Parathyroid adenoma (tissue), 2 donors: ENCODE results near the gene ATF4.
A peak's percentile ranks its signal among the peaks of the same experiment; 100 is the strongest.

Source experiments
- H2AFZ ChIP-seq: fragments of 300-600 bp; sonication (generic); one replicate; pipeline ENCODE4 v1.7.0; 2017; ENCODE audit warnings: antibody characterized with exemption, mild to moderate bottlenecking
- H3K27ac ChIP-seq: fragments of 300-600 bp; sonication (generic); one replicate; pipeline ENCODE4 v1.7.0; 2017
- H3K27me3 ChIP-seq: fragments of 300-600 bp; sonication (generic); one replicate; pipeline ENCODE4 v1.7.0; 2017; ENCODE audit warnings: low read length; ENCODE audit not compliant: control insufficient read depth, insufficient read depth
- H3K36me3 ChIP-seq: fragments of 300-600 bp; sonication (generic); one replicate; pipeline ENCODE4 v1.7.0; 2017; ENCODE audit warnings: low read length; ENCODE audit not compliant: control insufficient read depth, insufficient read depth
- H3K4me1 ChIP-seq: fragments of 300-600 bp; sonication (generic); one replicate; pipeline ENCODE4 v1.7.0; 2017; ENCODE audit warnings: control low read depth
- H3K4me2 ChIP-seq: fragments of 300-600 bp; sonication (generic); one replicate; pipeline ENCODE4 v1.7.0; 2017; ENCODE audit warnings: low read length
- H3K4me3 ChIP-seq: fragments of 300-600 bp; sonication (generic); one replicate; pipeline ENCODE4 v1.7.0; 2017; ENCODE audit warnings: low read depth, low read length
- H3K79me2 ChIP-seq: fragments of 300-600 bp; sonication (generic); one replicate; pipeline ENCODE4 v1.7.0; 2017; ENCODE audit warnings: control low read depth
- H3K9ac ChIP-seq: fragments of 300-600 bp; sonication (generic); one replicate; pipeline ENCODE4 v1.7.0; 2017; ENCODE audit warnings: mild to moderate bottlenecking
- H3K9me3 ChIP-seq: fragments of 300-600 bp; sonication (generic); one replicate; pipeline ENCODE4 v1.7.0; 2017; ENCODE audit warnings: low read length; ENCODE audit not compliant: control insufficient read depth
- TF ChIP-seq, protein P1 (sequence below): fragments of 300-600 bp; sonication (generic); IDR thresholded peaks from one replicate; pipeline ENCODE4 v1.7.0; 2017; ENCODE audit warnings: antibody characterized with exemption, mild to moderate bottlenecking
- donor health status: primary hyperparathyroidism.

The ATF4 gene

DNA sequence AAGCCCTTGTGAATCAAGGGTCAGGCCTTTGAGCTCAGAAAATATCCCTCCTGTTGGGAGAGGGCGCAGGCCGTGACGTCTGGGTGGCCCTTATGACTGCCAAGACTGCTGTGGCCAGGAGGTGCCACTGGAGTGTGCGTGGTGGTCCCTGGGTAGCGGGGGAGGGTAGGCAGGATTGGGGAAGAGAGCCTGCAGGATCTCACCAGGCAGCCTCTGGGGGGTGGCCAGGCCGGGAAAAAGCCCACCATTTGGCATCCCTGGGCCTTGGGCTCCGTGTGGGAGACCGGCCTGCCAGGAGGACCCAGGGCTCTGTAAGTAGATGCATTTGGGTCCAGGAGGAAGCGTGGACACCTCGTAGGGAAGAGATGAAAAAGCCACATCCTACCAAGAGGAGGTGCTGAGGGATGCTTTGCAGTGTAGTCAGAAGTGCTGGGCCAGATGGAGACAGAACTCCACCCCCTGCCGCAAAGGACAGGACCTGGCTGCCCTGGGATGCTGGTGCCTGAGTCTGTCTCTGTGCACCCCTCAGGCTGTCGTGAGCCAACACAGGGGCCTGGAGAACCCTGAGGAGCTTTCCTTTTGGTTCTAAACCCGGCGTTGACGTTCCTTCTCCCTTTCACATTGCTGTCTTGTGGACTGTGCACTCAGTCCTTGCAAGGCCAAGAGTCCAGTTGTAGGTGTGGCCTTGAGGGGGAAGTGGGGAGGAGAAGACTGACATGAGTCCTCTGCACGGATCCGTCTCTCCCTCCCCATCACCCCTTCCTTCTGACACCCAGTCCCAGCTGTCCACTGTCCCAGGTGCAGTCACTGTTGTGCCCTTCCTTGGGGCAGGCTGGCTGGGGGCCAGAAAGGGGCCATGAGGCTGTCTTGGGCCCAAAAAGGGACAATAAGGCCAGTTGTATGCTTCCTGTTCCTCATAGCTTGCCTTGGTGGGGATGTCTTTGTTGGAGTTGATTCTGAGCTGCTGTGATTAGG, 31.0 kb upstream of the ATF4 start:
- peak overlapping the region; percentile 57 for H2AFZ ChIP-seq
- H3K4me1 ChIP-seq, result no peaks in the 10 kb centered on the region
- TF ChIP-seq, protein P1, sequence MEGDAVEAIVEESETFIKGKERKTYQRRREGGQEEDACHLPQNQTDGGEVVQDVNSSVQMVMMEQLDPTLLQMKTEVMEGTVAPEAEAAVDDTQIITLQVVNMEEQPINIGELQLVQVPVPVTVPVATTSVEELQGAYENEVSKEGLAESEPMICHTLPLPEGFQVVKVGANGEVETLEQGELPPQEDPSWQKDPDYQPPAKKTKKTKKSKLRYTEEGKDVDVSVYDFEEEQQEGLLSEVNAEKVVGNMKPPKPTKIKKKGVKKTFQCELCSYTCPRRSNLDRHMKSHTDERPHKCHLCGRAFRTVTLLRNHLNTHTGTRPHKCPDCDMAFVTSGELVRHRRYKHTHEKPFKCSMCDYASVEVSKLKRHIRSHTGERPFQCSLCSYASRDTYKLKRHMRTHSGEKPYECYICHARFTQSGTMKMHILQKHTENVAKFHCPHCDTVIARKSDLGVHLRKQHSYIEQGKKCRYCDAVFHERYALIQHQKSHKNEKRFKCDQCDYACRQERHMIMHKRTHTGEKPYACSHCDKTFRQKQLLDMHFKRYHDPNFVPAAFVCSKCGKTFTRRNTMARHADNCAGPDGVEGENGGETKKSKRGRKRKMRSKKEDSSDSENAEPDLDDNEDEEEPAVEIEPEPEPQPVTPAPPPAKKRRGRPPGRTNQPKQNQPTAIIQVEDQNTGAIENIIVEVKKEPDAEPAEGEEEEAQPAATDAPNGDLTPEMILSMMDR, result no peak
- no peaks in the 10 kb centered on the region for H3K79me2 ChIP-seq
- no peak overlapping the region for H3K4me2 ChIP-seq
- no peaks in the 10 kb centered on the region for H3K36me3 ChIP-seq
- H3K9me3 ChIP-seq, result no peaks in the 10 kb centered on the region
- no peak overlapping the region for H3K9ac ChIP-seq
- no peak overlapping the region for H3K27ac ChIP-seq
- H3K27me3 ChIP-seq, result no peaks in the 10 kb centered on the region
- no peak overlapping the region for H3K4me3 ChIP-seq

DNA sequence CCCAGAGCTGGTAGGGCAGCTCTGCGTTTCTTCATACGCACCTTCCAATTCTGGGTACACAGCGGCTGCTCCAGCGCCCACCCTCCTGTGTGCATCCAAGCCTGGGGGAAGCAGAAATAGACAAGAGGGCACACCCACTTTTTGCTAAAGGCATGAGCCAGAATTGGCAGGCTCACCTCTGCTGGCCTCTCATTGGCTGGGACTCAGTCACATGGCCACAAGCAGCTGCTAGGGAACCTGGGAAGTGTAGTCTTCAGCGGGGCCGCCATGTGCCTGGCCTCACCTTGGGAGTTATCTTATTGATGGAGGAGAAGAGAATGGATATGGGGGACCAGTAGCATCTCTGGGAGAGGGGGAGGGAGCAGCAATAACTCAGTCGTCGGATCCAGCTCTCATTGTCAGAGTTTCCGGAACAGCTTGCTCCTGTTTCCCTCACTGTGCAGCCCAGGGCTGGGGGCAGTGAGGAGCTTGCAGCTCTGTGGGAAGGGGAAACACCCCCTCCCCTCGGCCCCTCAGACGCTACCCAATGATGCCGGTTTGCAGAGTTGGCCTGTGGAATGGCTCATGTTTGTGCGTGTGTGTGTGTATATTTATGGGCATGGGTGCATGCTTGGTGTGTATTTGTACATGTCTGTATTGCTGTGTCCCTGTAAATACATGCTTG, 30.1 kb upstream of the ATF4 start:
- H3K36me3 ChIP-seq, result no peaks in the 10 kb centered on the region
- no peak overlapping the region for H3K27ac ChIP-seq
- TF ChIP-seq, protein P1, result no peak
- no peak overlapping the region for H3K4me2 ChIP-seq
- H2AFZ ChIP-seq, result peak overlapping the region; percentile 57
- no peaks in the 10 kb centered on the region for H3K4me1 ChIP-seq
- H3K27me3 ChIP-seq, result no peaks in the 10 kb centered on the region
- H3K9me3 ChIP-seq, result no peaks in the 10 kb centered on the region
- H3K4me3 ChIP-seq, result no peak overlapping the region
- no peak overlapping the region for H3K9ac ChIP-seq
- no peaks in the 10 kb centered on the region for H3K79me2 ChIP-seq

DNA sequence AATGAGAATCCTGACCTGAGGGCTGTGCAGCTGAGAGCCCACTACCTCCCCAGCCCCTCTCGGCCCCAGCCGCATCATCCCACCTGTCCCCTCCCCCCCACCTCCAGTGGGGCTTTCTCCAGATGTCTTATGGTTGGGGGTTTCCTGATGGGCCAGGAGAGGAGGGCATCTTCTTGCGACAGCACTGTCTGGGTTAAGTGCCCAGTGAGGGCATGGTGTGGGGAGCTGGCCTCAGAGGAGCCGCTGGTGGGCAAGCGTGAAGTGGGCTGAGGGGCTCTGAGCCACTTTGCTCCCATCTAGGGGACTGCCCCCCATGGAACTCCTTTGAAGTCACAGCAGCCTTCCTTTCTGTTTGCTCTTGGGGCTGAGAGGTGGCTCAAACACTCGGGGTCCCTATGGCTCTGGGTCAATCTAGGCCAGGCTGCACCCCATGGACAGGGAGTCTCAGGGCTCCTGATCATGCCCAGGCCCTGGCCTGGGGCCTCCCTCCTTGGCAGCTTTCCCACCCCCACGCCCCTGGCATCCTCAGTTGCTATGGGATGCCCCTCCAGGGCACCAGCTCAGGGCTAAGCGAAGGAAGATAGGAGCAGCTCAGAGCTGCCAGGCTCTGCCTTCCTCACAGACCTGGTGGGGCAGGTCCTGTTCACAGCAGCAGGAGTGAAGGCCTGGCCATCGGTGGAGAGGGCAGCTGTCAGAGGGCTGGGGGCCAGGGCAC, 29.2 kb upstream of the ATF4 start:
- no peak overlapping the region for H3K4me3 ChIP-seq
- no peaks in the 10 kb centered on the region for H3K9me3 ChIP-seq
- H2AFZ ChIP-seq, result no peak overlapping the region
- no peak overlapping the region for H3K4me2 ChIP-seq
- TF ChIP-seq, protein P1, result no peak
- H3K9ac ChIP-seq, result no peak overlapping the region
- H3K27ac ChIP-seq, result no peak overlapping the region
- H3K4me1 ChIP-seq, result no peaks in the 10 kb centered on the region
- no peaks in the 10 kb centered on the region for H3K79me2 ChIP-seq
- H3K36me3 ChIP-seq, result no peaks in the 10 kb centered on the region
- H3K27me3 ChIP-seq, result no peaks in the 10 kb centered on the region

DNA sequence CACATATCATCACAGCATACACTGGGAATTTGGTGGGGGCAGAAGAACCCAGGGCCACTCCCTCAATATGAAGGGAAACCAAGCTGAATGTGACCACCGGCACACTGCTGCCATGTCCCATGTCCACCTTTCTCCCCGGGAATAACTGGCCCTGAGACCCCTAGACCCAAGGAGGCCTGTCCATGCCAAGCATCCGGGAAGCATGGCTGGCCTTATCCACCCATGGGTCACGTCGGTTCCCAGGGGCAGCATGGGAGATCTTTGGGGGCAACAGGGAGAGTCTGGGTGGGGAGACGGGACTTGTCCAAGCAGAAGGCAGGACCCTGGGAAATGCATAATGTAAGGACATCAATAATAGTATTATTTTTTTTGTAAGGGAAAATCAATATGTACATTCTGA, 28.7 kb upstream of the ATF4 start:
- Histone ChIP-seq H2AFZ (no peak overlapping the region), H3K36me3 (no peaks in the 10 kb centered on the region), H3K4me3 (no peak overlapping the region), H3K27me3 (no peaks in the 10 kb centered on the region), H3K27ac (no peak overlapping the region), H3K4me1 (no peaks in the 10 kb centered on the region), H3K9me3 (no peaks in the 10 kb centered on the region), H3K9ac (no peak overlapping the region), H3K79me2 (no peaks in the 10 kb centered on the region), H3K4me2 (no peak overlapping the region)
- TF ChIP-seq, protein P1, result no peak
